Mesendoderm (in vitro differentiated cells): ENCODE results near the gene TIAL1.
A peak's percentile ranks its signal among the peaks of the same experiment; 100 is the strongest.

Experiments
- DNase-seq: peaks from one replicate; pipeline ENCODE4 v3.0.0; 2013
- H2AK5ac ChIP-seq: 2 replicates; pipeline ENCODE4 v1.6.1; 2013; ENCODE audit warnings: low read length, inconsistent platforms
- H2BK120ac ChIP-seq: 2 replicates; pipeline ENCODE4 v1.6.1; 2013; ENCODE audit warnings: low read depth, mild to moderate bottlenecking, low read length, moderate library complexity, mixed read lengths
- H2BK15ac ChIP-seq: replicated peaks from 2 replicates; pipeline ENCODE4 v1.6.1; 2013; ENCODE audit warnings: low read depth, mild to moderate bottlenecking, moderate library complexity
- H2BK5ac ChIP-seq: 2 replicates; pipeline ENCODE4 v1.6.1; 2013; ENCODE audit warnings: low read length, inconsistent platforms
- H3K18ac ChIP-seq: 2 replicates; pipeline ENCODE4 v1.6.1; 2013; ENCODE audit warnings: mild to moderate bottlenecking, low read length, mixed read lengths
- H3K23ac ChIP-seq: one replicate; pipeline ENCODE4 v1.6.1; 2013; ENCODE audit warnings: low read length
- H3K27ac ChIP-seq: 2 replicates; pipeline ENCODE4 v1.5.1; 2013; ENCODE audit warnings: low read depth, mild to moderate bottlenecking, inconsistent platforms, low read length, moderate library complexity
- H3K27me3 ChIP-seq: 2 replicates; pipeline ENCODE4 v1.6.1; 2013; ENCODE audit warnings: low read length, control low read depth, mild to moderate bottlenecking, inconsistent platforms; ENCODE audit not compliant: insufficient read depth, poor library complexity
- H3K36me3 ChIP-seq: 2 replicates; pipeline ENCODE4 v1.6.1; 2013; ENCODE audit warnings: low read length, inconsistent platforms; ENCODE audit not compliant: control insufficient read depth, insufficient read depth
- H3K4ac ChIP-seq: one replicate; pipeline ENCODE4 v1.6.1; 2013; ENCODE audit warnings: low read depth, mild to moderate bottlenecking, low read length, moderate library complexity
- H3K4me1 ChIP-seq: 2 replicates; pipeline ENCODE4 v1.6.1; 2013; ENCODE audit warnings: low read depth, low read length, inconsistent platforms; ENCODE audit not compliant: control insufficient read depth
- H3K4me2 ChIP-seq: 2 replicates; pipeline ENCODE4 v1.6.1; 2013; ENCODE audit warnings: low read length
- H3K4me3 ChIP-seq: 2 replicates; pipeline ENCODE4 v1.5.1; 2013; ENCODE audit warnings: mild to moderate bottlenecking, low read length
- H3K56ac ChIP-seq: one replicate; pipeline ENCODE4 v1.6.1; 2013; ENCODE audit warnings: low read length
- H3K79me1 ChIP-seq: 2 replicates; pipeline ENCODE4 v1.6.1; 2013; ENCODE audit warnings: low read length, inconsistent platforms
- H3K79me2 ChIP-seq: 2 replicates; pipeline ENCODE4 v1.6.1; 2013; ENCODE audit warnings: mild to moderate bottlenecking, low read length; ENCODE audit not compliant: control insufficient read depth, insufficient read depth
- H3K9ac ChIP-seq: 2 replicates; pipeline ENCODE4 v1.6.1; 2013; ENCODE audit warnings: low read length, inconsistent platforms
- H4K5ac ChIP-seq: one replicate; pipeline ENCODE4 v1.6.1; 2013; ENCODE audit warnings: low read length
- H4K8ac ChIP-seq: one replicate; pipeline ENCODE4 v1.6.1; 2013; ENCODE audit warnings: low read depth, mild to moderate bottlenecking, control low read depth, low read length, moderate library complexity
- WGBS: extraction: QIAGEN DNeasy Blood & Tissue Kit; methylation state at CpG from one replicate; pipeline ENCODE4 v1.1.7; 2013; ENCODE audit warnings: low lambda C conversion rate, missing lambda C conversion rate; ENCODE audit not compliant: insufficient coverage; ENCODE audit errors: extremely low coverage; 5-methylcytosine and 5-hydroxymethylcytosine counted together

The TIAL1 gene

GRCh38 chr10:119608316-119609155 is 11.8 kb upstream of the TIAL1 start:
- Histone ChIP-seq H3K4me1 (no peaks in the 10 kb centered on the region), H3K4me2 (no peak overlapping the region), H4K5ac (no peak overlapping the region), H2BK15ac (no peak overlapping the region), H3K9ac (no peak overlapping the region), H3K79me2 (no peaks in the 10 kb centered on the region), H3K27ac (no peak overlapping the region), H2BK5ac (no peak overlapping the region), H4K8ac (no peak overlapping the region), H3K18ac (no peak overlapping the region), H3K79me1 (no peaks in the 10 kb centered on the region), H2AK5ac (no peak overlapping the region), H3K56ac (no peak overlapping the region), H3K23ac (no peak overlapping the region), H3K36me3 (no peaks in the 10 kb centered on the region), H3K4me3 (no peak overlapping the region), H3K27me3 (no peaks in the 10 kb centered on the region), H2BK120ac (no peak overlapping the region), H3K4ac (no peak overlapping the region)
- no CpG with 5 or more reads among the region's 15 CpGs for WGBS
- peak; percentile 54 for DNase-seq

GRCh38 chr10:119604468-119604867 is 7.7 kb upstream of the TIAL1 start:
- H2BK5ac ChIP-seq: no peak overlapping the region
- H3K79me2 ChIP-seq: no peaks in the 10 kb centered on the region
- H3K56ac ChIP-seq: no peak overlapping the region
- H2AK5ac ChIP-seq: no peak overlapping the region
- DNase-seq: no peak
- H3K27ac ChIP-seq: no peak overlapping the region
- H4K5ac ChIP-seq: no peak overlapping the region
- H4K8ac ChIP-seq: no peak overlapping the region
- no peaks in the 10 kb centered on the region for H3K36me3 ChIP-seq
- H3K18ac ChIP-seq: no peak overlapping the region
- no peaks in the 10 kb centered on the region for H3K4me1 ChIP-seq
- H3K4me3 ChIP-seq: no peak overlapping the region
- H3K23ac ChIP-seq: no peak overlapping the region
- no peaks in the 10 kb centered on the region for H3K27me3 ChIP-seq
- no peak overlapping the region for H2BK15ac ChIP-seq
- no peak overlapping the region for H3K9ac ChIP-seq
- no peak overlapping the region for H3K4me2 ChIP-seq
- no peaks in the 10 kb centered on the region for H3K79me1 ChIP-seq
- H2BK120ac ChIP-seq: no peak overlapping the region
- H3K4ac ChIP-seq: no peak overlapping the region

GRCh38 chr10:119602241-119603095 is 5.7 kb upstream of the TIAL1 start:
- DNase-seq: peak; percentile 67

GRCh38 chr10:119598397-119598796 is 1.6 kb upstream of the TIAL1 start:
- Histone ChIP-seq H3K9ac (no peak overlapping the region), H3K27me3 (no peaks in the 10 kb centered on the region), H3K4me3 (no peak overlapping the region), H4K5ac (no peak overlapping the region), H3K27ac (no peak overlapping the region), H2BK15ac (no peak overlapping the region), H3K18ac (no peak overlapping the region), H3K4me2 (no peak overlapping the region), H3K56ac (no peak overlapping the region), H3K36me3 (no peaks in the 10 kb centered on the region), H3K23ac (no peak overlapping the region), H2AK5ac (no peak overlapping the region), H3K79me1 (no peaks in the 10 kb centered on the region), H3K4me1 (no peaks in the 10 kb centered on the region), H2BK5ac (no peak overlapping the region), H3K79me2 (peaks cover 26% of the 10 kb centered on the region), H3K4ac (no peak overlapping the region), H4K8ac (no peak overlapping the region), H2BK120ac (no peak overlapping the region)
- WGBS: no CpG with 5 or more reads among the region's 7 CpGs
- no peak for DNase-seq

More at GRCh38 chr10:119602241-119603095, 5.7 kb upstream of the TIAL1 start:
- H2BK15ac ChIP-seq: no peak overlapping the region
- H3K56ac ChIP-seq: no peak overlapping the region
- H3K4me2 ChIP-seq: no peak overlapping the region
- H4K5ac ChIP-seq: no peak overlapping the region
- H2AK5ac ChIP-seq: no peak overlapping the region
- H3K27me3 ChIP-seq: no peaks in the 10 kb centered on the region
- no peaks in the 10 kb centered on the region for H3K79me1 ChIP-seq
- H3K36me3 ChIP-seq: no peaks in the 10 kb centered on the region
- H3K18ac ChIP-seq: no peak overlapping the region
- no peak overlapping the region for H3K4ac ChIP-seq
- no peak overlapping the region for H2BK120ac ChIP-seq
- H3K79me2 ChIP-seq: no peaks in the 10 kb centered on the region
- H3K27ac ChIP-seq: no peak overlapping the region
- H2BK5ac ChIP-seq: no peak overlapping the region
- H3K4me3 ChIP-seq: no peak overlapping the region
- no peak overlapping the region for H4K8ac ChIP-seq
- H3K23ac ChIP-seq: no peak overlapping the region
- no peaks in the 10 kb centered on the region for H3K4me1 ChIP-seq
- no peak overlapping the region for H3K9ac ChIP-seq
- no CpG with 5 or more reads among the region's 2 CpGs for WGBS

GRCh38 chr10:119597405-119598186 is 832 bp upstream of the TIAL1 start:
- peak overlapping the region; percentile 38 for H3K27ac ChIP-seq
- H3K9ac ChIP-seq: peak overlapping the region; percentile 87
- no CpG with 5 or more reads among the region's 21 CpGs for WGBS
- H4K5ac ChIP-seq: no peak overlapping the region
- peak overlapping the region; percentile 94 for H3K56ac ChIP-seq
- peak overlapping the region; percentile 50 for H3K4me3 ChIP-seq
- peak overlapping the region; percentile 30 for H4K8ac ChIP-seq
- H2BK5ac ChIP-seq: no peak overlapping the region
- DNase-seq: no peak
- peak overlapping the region; percentile 71 for H3K18ac ChIP-seq
- H3K4me2 ChIP-seq: peak overlapping the region; percentile 77
- no peak overlapping the region for H2BK120ac ChIP-seq
- H3K36me3 ChIP-seq: no peaks in the 10 kb centered on the region
- peaks cover 32% of the 10 kb centered on the region for H3K79me2 ChIP-seq
- no peaks in the 10 kb centered on the region for H3K4me1 ChIP-seq
- H2BK15ac ChIP-seq: no peak overlapping the region
- H3K79me1 ChIP-seq: no peaks in the 10 kb centered on the region
- H3K4ac ChIP-seq: peak overlapping the region; percentile 77
- no peaks in the 10 kb centered on the region for H3K27me3 ChIP-seq
- peak overlapping the region; percentile 19 for H3K23ac ChIP-seq
- no peak overlapping the region for H2AK5ac ChIP-seq
